Ovary (tissue), 10 donors: ENCODE measurements around the gene RHPN2. TPM values are rescaled to one million over a fixed set of nuclear protein-coding genes. Genes with fewer than 3 reads are reported as not detected.

ENCODE experiments used
- DNase-seq, 5 donors: peaks; one replicate each; pipeline ENCODE4 v3.0.0-alpha.2; 2019 to 2020
- H3K27ac ChIP-seq, 2 donors: fragments of 200-600 bp; one replicate each; pipeline versions ENCODE4 v1.5.1 to v1.8.0; 2019 to 2022
- H3K27me3 ChIP-seq: fragments of 200-600 bp; one replicate; pipeline ENCODE4 v1.8.0; 2022
- H3K36me3 ChIP-seq: fragments of 200-600 bp; sonication (generic); one replicate; pipeline ENCODE4 v1.5.1; 2019
- H3K4me1 ChIP-seq: one replicate; pipeline ENCODE4 v1.8.1; 2013; ENCODE audit warnings: mild to moderate bottlenecking, moderate library complexity; ENCODE audit not compliant: insufficient read depth
- H3K4me3 ChIP-seq: fragments of 200-600 bp; sonication (generic); one replicate; pipeline ENCODE4 v1.5.1; 2017
- H3K9me3 ChIP-seq, 2 donors: fragments of 200-600 bp in 1 of 2; sonication (generic) in 1 of 2; one replicate each; pipeline versions ENCODE4 v1.5.1 to v1.8.1; 2013 to 2019; ENCODE audit warnings: mild to moderate bottlenecking in 1 of 2, moderate library complexity in 1 of 2
- CTCF ChIP-seq, 3 donors: fragments of 450-650 bp in 2 of 3; fragments of 200-600 bp in 1 of 3; IDR thresholded peaks; one replicate each; pipeline versions ENCODE4 v1.5.1 to v1.8.0; 2016 to 2022; ENCODE audit warnings: antibody characterized with exemption in 3 of 3, mild to moderate bottlenecking in 1 of 3
- EP300 ChIP-seq: sonication (generic); formaldehyde crosslinking; IDR thresholded peaks from one replicate; pipeline ENCODE4 v1.6.1; 2017; ENCODE audit warnings: antibody characterized with exemption
- POLR2A ChIP-seq: fragments of 450-650 bp; IDR thresholded peaks from one replicate; pipeline ENCODE4 v1.6.1; 2017; ENCODE audit warnings: antibody characterized with exemption, mild to moderate bottlenecking, moderate library complexity
- WGBS, 3 donors: extraction: QIAGEN DNeasy Blood & Tissue Kit in 1 of 3; methylation state at CpG; one replicate each; pipeline versions ENCODE4 v1.1.5 to v1.1.7; 2013 to 2017; 5-methylcytosine and 5-hydroxymethylcytosine counted together
- intact Hi-C, 4 donors: fragments of 100-400 bp; cut with DNase I; formaldehyde crosslinking; loops; one replicate each; pipeline versions ENCODE4 v1.11.0 to v1.15.1; 2022 to 2023
- long read RNA-seq, 3 donors: library from polyadenylated mRNA in 2 of 3; unstranded in 2 of 3; transcript quantifications; one replicate each; pipeline ENCODE4 v2.0.0 and lab custom pipeline, GENCODE V29; 2021 to 2026
- polyA plus RNA-seq, 2 donors: library from polyadenylated mRNA; stranded (reverse); fragments of 200-250 nt in 1 of 2; fragments of 350-450 nt in 1 of 2; fragmentation: Illumina TruSeq in 1 of 2; extraction: RNeasy Lipid Tissue Mini Kit (QIAGEN cat#74804) in 1 of 2; gene quantifications; one replicate each; pipeline ENCODE4 v1.2.3, GENCODE V29; 2013 to 2014
- total RNA-seq, 7 donors: library from RNA; depleted of rRNA in 2 of 7; stranded (reverse); fragments of >200 nt in 2 of 7; fragmentation: NEBNext Ultra II Directional in 3 of 7; extraction: Animal tissue kit (Norgen Biotek cat#: 25700) in 3 of 7; gene quantifications; one replicate each; pipeline versions ENCODE4 v1.1.0 to v1.2.4, GENCODE V29; 2016 to 2023
- donor health status: DM: no; HTN: no; CAD: no; lungs with moderate emphysema.
- donor health status: DM: no; HTN: no; CAD: no.
- donor health status: Bipolar disorder and iron deficiency.
- donor health status: DM: yes; HTN: yes; CAD: no.
- donor health status: DM: no; HTN: no; CAD: no.
- donor health status: DM: yes; HTN: yes; CAD: no.

The RHPN2 gene
- total RNA-seq (10 to 100 TPM in 1 of 7 donors, 1 to 10 TPM in 6; 1.3 to 47.9 (median 3.9) TPM), polyA plus RNA-seq (1 to 10 TPM; 1.7 to 2.6 TPM)
- long read RNA-seq, donor 1: 0 reads
- long read RNA-seq, donor 2, partial matches to known transcripts: 0 of 3 reads
- long read RNA-seq, donor 2, other reads (novel, unspliced or antisense): 0 of 3 reads
- long read RNA-seq, donor 3, partial matches to known transcripts: 1 of 2 reads
- long read RNA-seq, donor 3, other reads (novel, unspliced or antisense): 1 of 2 reads

GRCh38 chr19:33064792-33065550, at the start of gene RHPN2:
TSS of gene RHPN2 (minus strand) at chr19:33064888. CDS start at chr19:33064852, 36 bp downstream.
- 1 to 5% (median 4%) methylated on average over 33 to 86 of the region's 86 CpGs for WGBS, 3 donors
- TF ChIP-seq POLR2A: no peak
- no peak for TF ChIP-seq CTCF (IDR thresholded peaks at IDR 0.05)
- TF ChIP-seq EP300: no peak
- Histone ChIP-seq H3K27ac (no peak within 1 kb of the TSS), H3K27me3 (no peaks in the 10 kb centered on the region), H3K36me3 (no peaks in the 10 kb centered on the region), H3K9me3 (no peaks in the 10 kb centered on the region), H3K4me3 (peak within 1 kb of the TSS; percentile 64), H3K4me1 (no peaks in the 10 kb centered on the region)
- intact Hi-C loops: no loop called here
- peak; percentile 50 to 66 (median 59) for DNase-seq

- TF ChIP-seq CTCF (IDR thresholded peaks at IDR 0.05) (no peak), POLR2A (no peak), EP300 (no peak)
- no peaks in the 10 kb centered on the region for H3K36me3 ChIP-seq
These were observed 49.6 kb upstream of the RHPN2 start for GRCh38 chr19:33114312-33114711.

GRCh38 chr19:33111587-33111986, 46.9 kb upstream of the RHPN2 start:
- no peaks in the 10 kb centered on the region for H3K9me3 ChIP-seq
- H3K4me1 ChIP-seq: peaks cover 7% of the 10 kb centered on the region
- H3K4me3 ChIP-seq: no peak overlapping the region
- no peaks in the 10 kb centered on the region for H3K27me3 ChIP-seq
- no peak for DNase-seq
- no peak overlapping the region for H3K27ac ChIP-seq
- intact Hi-C loops: no loop called here
- TF ChIP-seq CTCF (IDR thresholded peaks at IDR 0.05): no peak
- no peak for TF ChIP-seq EP300
- no peak for TF ChIP-seq POLR2A
- 90 to 91% (median 91%) methylated on average over 11 of the region's 11 CpGs for WGBS, 3 donors
- no peaks in the 10 kb centered on the region for H3K36me3 ChIP-seq

More at GRCh38 chr19:33114312-33114711, 49.6 kb upstream of the RHPN2 start:
- no peaks in the 10 kb centered on the region for H3K27me3 ChIP-seq
- DNase-seq: no peak
- intact Hi-C loops: no loop called here
- no peaks in the 10 kb centered on the region for H3K9me3 ChIP-seq
- H3K4me1 ChIP-seq: peaks cover 3% of the 10 kb centered on the region
- no peak overlapping the region for H3K4me3 ChIP-seq
- 82 to 87% (median 83%) methylated on average over 4 of the region's 4 CpGs for WGBS, 3 donors
- H3K27ac ChIP-seq: no peak overlapping the region

- H3K27ac ChIP-seq: peak overlapping the region; percentile 9 to 64
- peaks cover 7% of the 10 kb centered on the region for H3K4me1 ChIP-seq
- no peaks in the 10 kb centered on the region for H3K36me3 ChIP-seq
- intact Hi-C loops: no loop called here
- no peak overlapping the region for H3K4me3 ChIP-seq
- peak in 1 of 5 donors; percentile 25 for DNase-seq
- H3K27me3 ChIP-seq: no peaks in the 10 kb centered on the region
- H3K9me3 ChIP-seq: no peaks in the 10 kb centered on the region
- 17 to 42% (median 27%) methylated on average over 9 of the region's 9 CpGs for WGBS, 3 donors
- TF ChIP-seq CTCF (IDR thresholded peaks at IDR 0.05) (no peak), EP300 (no peak), POLR2A (no peak)
These were observed 45.6 kb upstream of the RHPN2 start for GRCh38 chr19:33110137-33110910.
